MM.1S (cell line): ENCODE data around the gene EPSTI1.

ENCODE experiments used
- DNase-seq: peaks from one replicate; pipeline ENCODE4 v3.0.0-alpha.2; 2015
- H2AFZ ChIP-seq: fragments of 300-600 bp; sonication (generic); 2 replicates; pipeline ENCODE4 v1.6.0; 2016; ENCODE audit warnings: antibody characterized with exemption, low read length
- H3F3A ChIP-seq: fragments of 300-600 bp; sonication (generic); 2 replicates; pipeline ENCODE4 v1.6.1; 2016; ENCODE audit warnings: mild to moderate bottlenecking, antibody characterized with exemption, low read length, moderate library complexity, mixed read lengths; ENCODE audit not compliant: insufficient read depth
- H3K27ac ChIP-seq: fragments of 300-600 bp; sonication (generic); 2 replicates; pipeline ENCODE4 v1.5.1; 2016; ENCODE audit warnings: mild to moderate bottlenecking, low read length
- H3K27me3 ChIP-seq: fragments of 300-600 bp; sonication (generic); replicated peaks from 2 replicates; pipeline ENCODE4 v1.6.0; 2016; ENCODE audit warnings: low read length; ENCODE audit not compliant: insufficient read depth
- H3K36me3 ChIP-seq: fragments of 300-600 bp; sonication (generic); replicated peaks from 2 replicates; pipeline ENCODE4 v1.6.1; 2016; ENCODE audit warnings: mild to moderate bottlenecking, low read length, mixed read lengths; ENCODE audit not compliant: insufficient read depth
- H3K4me1 ChIP-seq: fragments of 300-600 bp; sonication (generic); 2 replicates; pipeline ENCODE4 v1.6.1; 2016; ENCODE audit warnings: low read length, mixed read lengths
- H3K4me2 ChIP-seq: fragments of 300-600 bp; sonication (generic); 2 replicates; pipeline ENCODE4 v1.6.0; 2016; ENCODE audit warnings: low read depth, low read length
- H3K4me3 ChIP-seq: fragments of 300-600 bp; sonication (generic); 2 replicates; pipeline ENCODE4 v1.5.1; 2016; ENCODE audit warnings: low read length, mixed read lengths
- H3K79me2 ChIP-seq: fragments of 300-600 bp; sonication (generic); 2 replicates; pipeline ENCODE4 v1.6.1; 2016; ENCODE audit warnings: mixed run types, low read length, mixed read lengths
- H3K9ac ChIP-seq: fragments of 300-600 bp; sonication (generic); 2 replicates; pipeline ENCODE4 v1.6.1; 2016; ENCODE audit warnings: low read length, mixed read lengths
- H3K9me2 ChIP-seq: fragments of 300-600 bp; sonication (generic); replicated peaks from 2 replicates; pipeline ENCODE4 v1.6.1; 2016; ENCODE audit warnings: mild to moderate bottlenecking, low read length, mixed read lengths; ENCODE audit not compliant: insufficient read depth
- H3K9me3 ChIP-seq: fragments of 300-600 bp; sonication (generic); replicated peaks from 2 replicates; pipeline ENCODE4 v1.6.1; 2016; ENCODE audit warnings: mild to moderate bottlenecking, low read length, mixed read lengths; ENCODE audit not compliant: insufficient read depth
- H4K20me1 ChIP-seq: fragments of 300-600 bp; sonication (generic); 2 replicates; pipeline ENCODE4 v1.6.1; 2016; ENCODE audit warnings: mild to moderate bottlenecking, low read length, moderate library complexity, mixed read lengths; ENCODE audit not compliant: insufficient read depth
- CTCF ChIP-seq: fragments of 300-600 bp; sonication (generic); IDR thresholded peaks from 2 replicates; pipeline ENCODE4 v1.5.1; 2016; ENCODE audit warnings: antibody characterized with exemption, low read length, mixed read lengths
- EZH2 ChIP-seq: fragments of 300-600 bp; sonication (generic); optimal IDR thresholded peaks from 2 replicates; pipeline ENCODE3; 2017; ENCODE audit warnings: low read depth, mild to moderate bottlenecking, antibody characterized with exemption, low read length, mixed read lengths
- EZH2phosphoT487 ChIP-seq: fragments of 300-600 bp; sonication (generic); IDR thresholded peaks from 2 replicates; pipeline ENCODE4 v1.6.1; 2018; ENCODE audit warnings: antibody characterized with exemption, low read length

The EPSTI1 gene

GRCh38 chr13:43014162-43014561, 22.1 kb upstream of the EPSTI1 start:
- Histone ChIP-seq H3K27ac (no peak overlapping the region), H4K20me1 (no peaks in the 10 kb centered on the region), H3K4me1 (no peaks in the 10 kb centered on the region), H3K79me2 (no peaks in the 10 kb centered on the region), H3K4me2 (no peak overlapping the region), H3K4me3 (no peak overlapping the region), H2AFZ (no peak overlapping the region), H3K9ac (no peak overlapping the region), H3K9me2 (no peaks in the 10 kb centered on the region), H3K9me3 (no peaks in the 10 kb centered on the region), H3K36me3 (no peaks in the 10 kb centered on the region), H3F3A (no peaks in the 10 kb centered on the region), H3K27me3 (no peaks in the 10 kb centered on the region)
- DNase-seq: no peak
- TF ChIP-seq EZH2phosphoT487: no peak
- TF ChIP-seq CTCF: no peak
- TF ChIP-seq EZH2: no peak

- Histone ChIP-seq H3F3A (no peaks in the 10 kb centered on the region), H4K20me1 (no peaks in the 10 kb centered on the region), H2AFZ (no peak overlapping the region), H3K9me3 (no peaks in the 10 kb centered on the region), H3K9ac (no peak overlapping the region), H3K4me1 (no peaks in the 10 kb centered on the region), H3K36me3 (no peaks in the 10 kb centered on the region), H3K4me3 (no peak overlapping the region), H3K27ac (no peak overlapping the region), H3K4me2 (no peak overlapping the region), H3K9me2 (no peaks in the 10 kb centered on the region), H3K79me2 (no peaks in the 10 kb centered on the region), H3K27me3 (no peaks in the 10 kb centered on the region)
- no peak for DNase-seq
- TF ChIP-seq EZH2 (no peak), CTCF (no peak), EZH2phosphoT487 (no peak)
These were observed 17.5 kb upstream of the EPSTI1 start for GRCh38 chr13:43009506-43009905.

- Histone ChIP-seq H4K20me1 (no peaks in the 10 kb centered on the region), H3K4me2 (no peak overlapping the region), H3K27ac (no peak overlapping the region), H3K4me3 (no peak overlapping the region), H3K9ac (no peak overlapping the region), H3K79me2 (no peaks in the 10 kb centered on the region), H3K36me3 (no peaks in the 10 kb centered on the region), H3K4me1 (no peaks in the 10 kb centered on the region), H3K9me2 (no peaks in the 10 kb centered on the region), H3K9me3 (no peaks in the 10 kb centered on the region), H2AFZ (no peak overlapping the region), H3K27me3 (no peaks in the 10 kb centered on the region), H3F3A (no peaks in the 10 kb centered on the region)
- TF ChIP-seq EZH2phosphoT487: no peak
- no peak for TF ChIP-seq CTCF
- TF ChIP-seq EZH2: no peak
- no peak for DNase-seq
These were observed 16.6 kb upstream of the EPSTI1 start for GRCh38 chr13:43008596-43008995.
